KG1 (cell line): ENCODE measurements around the gene IFNA17.
"Not testable (repeated sequence)": the region's sequence is repeated elsewhere in the genome, so short reads cannot be mapped to it uniquely, and the experiment has no call there.

ENCODE experiments used
- DNase-seq: peaks from one replicate; lab custom pipeline; 2025; lab: John Stamatoyannopoulos, UW

The IFNA17 gene

GRCh38 chr9:21228122-21228521, at the start of gene IFNA17:
Gene IFNA17, minus strand, starts transcription at chr9:21228222. Its CDS starts 49 bp downstream, at chr9:21228173.
- no peak for DNase-seq

GRCh38 chr9:21268347-21268657, 40.3 kb upstream of the IFNA17 start:
- no peak for DNase-seq

GRCh38 chr9:21267485-21268346, 39.7 kb upstream of the IFNA17 start:
- peak; percentile 18 for DNase-seq

GRCh38 chr9:21266733-21267484, 38.9 kb upstream of the IFNA17 start:
- no peak for DNase-seq

GRCh38 chr9:21265421-21266189, 37.6 kb upstream of the IFNA17 start:
- DNase-seq: no peak

- DNase-seq: no peak
Measured at GRCh38 chr9:21255538-21256212, 27.7 kb upstream of the IFNA17 start.

GRCh38 chr9:21252721-21253547, 24.9 kb upstream of the IFNA17 start:
- peak; percentile 27 for DNase-seq

- no peak for DNase-seq
Measured at GRCh38 chr9:21251638-21252037, 23.6 kb upstream of the IFNA17 start.

- DNase-seq: no peak
Measured at GRCh38 chr9:21251190-21251589, 23.2 kb upstream of the IFNA17 start.

GRCh38 chr9:21244836-21245235, 16.8 kb upstream of the IFNA17 start:
- DNase-seq: no peak

- DNase-seq: no peak
Measured at GRCh38 chr9:21239911-21240310, 11.9 kb upstream of the IFNA17 start, which contains the start of gene IFNA14. Gene IFNA14, minus strand, starts transcription at chr9:21240005. Its CDS starts 70 bp downstream, at chr9:21239935.

- not testable (repeated sequence) for DNase-seq
Measured at GRCh38 chr9:21236360-21236714, 8.3 kb upstream of the IFNA17 start.

GRCh38 chr9:21235468-21236359, 7.7 kb upstream of the IFNA17 start:
- DNase-seq: peak; percentile 40

GRCh38 chr9:21234153-21234687, 6.2 kb upstream of the IFNA17 start:
- DNase-seq: no peak

- no peak for DNase-seq
Measured at GRCh38 chr9:21233258-21233657, 5.2 kb upstream of the IFNA17 start.

GRCh38 chr9:21217211-21217610, 10.8 kb downstream of the IFNA17 start, which contains the start of gene IFNA16:
Gene IFNA16, minus strand, starts transcription at chr9:21217311. Its CDS starts 6 bp downstream, at chr9:21217305.
- not testable (repeated sequence) for DNase-seq

GRCh38 chr9:21213411-21214326, 14.4 kb downstream of the IFNA17 start:
- not testable (repeated sequence) for DNase-seq

- not testable (repeated sequence) for DNase-seq
Measured at GRCh38 chr9:21212160-21212559, 15.9 kb downstream of the IFNA17 start.
